ENCODE data around the gene OR5H1.

GRCh38 chr3:98151241-98151640, 20.7 kb downstream of the OR5H1 start:
- TF ChIP-seq CTCF (IDR thresholded peaks at IDR 0.05) (no peak), POLR2A (IDR thresholded peaks at IDR 0.05) (no peak)
